Transverse colon (tissue), 4 donors: Measurements from ENCODE around the gene RMDN2. TPM values are rescaled to one million over a fixed set of nuclear protein-coding genes. Genes with fewer than 3 reads are reported as not detected.
A peak's percentile ranks its signal among the peaks of the same experiment; 100 is the strongest.

Source experiments
- DNase-seq: peaks from one replicate; pipeline ENCODE4 v3.0.0-alpha.2; 2019
- H3K27ac ChIP-seq, 4 donors: fragments of 200-600 bp; sonication (generic); 2 replicates each; pipeline ENCODE4 v1.5.1; 2016 to 2018; ENCODE audit warnings: inconsistent platforms in 4 of 4
- H3K27me3 ChIP-seq: fragments of 200-600 bp; sonication (generic); 2 replicates; pipeline ENCODE4 v1.5.1; 2017; ENCODE audit warnings: inconsistent platforms
- H3K36me3 ChIP-seq, 4 donors: fragments of 200-600 bp; sonication (generic); 2 replicates each; pipeline ENCODE4 v1.5.1; 2017 to 2019; ENCODE audit warnings: inconsistent platforms in 4 of 4
- H3K4me1 ChIP-seq, 4 donors: fragments of 200-600 bp; sonication (generic); 2 replicates each; pipeline ENCODE4 v1.5.1; 2017 to 2020; ENCODE audit warnings: inconsistent platforms in 4 of 4
- H3K4me3 ChIP-seq, 4 donors: fragments of 200-600 bp; sonication (generic); 1 replicate in 1 of 4; 2 replicates in 3 of 4; pipeline versions ENCODE4 v1.5.1 to v1.6.1; 2017 to 2019; ENCODE audit warnings: inconsistent platforms in 4 of 4
- H3K9me3 ChIP-seq, 2 donors: fragments of 200-600 bp; sonication (generic); 2 replicates each; pipeline ENCODE4 v1.5.1; 2017 to 2019; ENCODE audit warnings: inconsistent platforms in 2 of 2
- CTCF ChIP-seq, 5 experiments: fragments of 200-600 bp in 3 of 5; fragments of 450-650 bp in 2 of 5; sonication (generic) in 3 of 5; IDR thresholded peaks; 1 replicate in 2 of 5; 2 replicates in 3 of 5; pipeline ENCODE4 v1.5.1; 2016 to 2017; ENCODE audit warnings: antibody characterized with exemption in 5 of 5, inconsistent platforms in 3 of 5, mild to moderate bottlenecking in 2 of 5, moderate library complexity in 1 of 5
- EP300 ChIP-seq: sonication (generic); formaldehyde crosslinking; IDR thresholded peaks from one replicate; pipeline ENCODE4 v1.6.1; 2017; ENCODE audit warnings: antibody characterized with exemption, low read depth
- POLR2A ChIP-seq: fragments of 450-650 bp; IDR thresholded peaks from one replicate; pipeline ENCODE4 v1.6.1; 2016; ENCODE audit warnings: antibody characterized with exemption, mild to moderate bottlenecking, moderate library complexity
- POLR2AphosphoS5 ChIP-seq, 3 donors: sonication (generic); formaldehyde crosslinking; IDR thresholded peaks; one replicate each; pipeline ENCODE4 v1.6.1; 2016; ENCODE audit warnings: antibody characterized with exemption in 3 of 3
- WGBS, 2 donors: methylation state at CpG; one replicate each; pipeline ENCODE4 v1.1.5; 2018; ENCODE audit warnings: low coverage in 1 of 2; 5-methylcytosine and 5-hydroxymethylcytosine counted together
- in situ Hi-C, 4 donors: fragments of 200-750 bp; cut with MboI; loops; one replicate each; pipeline versions ENCODE4 v1.15.0 to v1.15.1; 2017; ENCODE audit warnings: low sequenced_read_pairs in 3 of 4, low pct_ligation_motif_present in 1 of 4, low pct_unique_long_range_greater_than_20kb in 1 of 4
- intact Hi-C: fragments of 100-400 bp; cut with DNase I; formaldehyde crosslinking; loops from one replicate; pipeline ENCODE4 v1.15.1; 2023; ENCODE audit warnings: low total_unique reads
- total RNA-seq, 4 donors: library from RNA; depleted of rRNA; stranded (reverse); fragments of >200 nt; gene quantifications; one replicate each; pipeline ENCODE4 v1.1.0, GENCODE V29; 2016

Gene RMDN2
- total RNA-seq, 4 donors from 2014 or later, result 12.3 to 48.3 (median 28.9) TPM

DNA sequence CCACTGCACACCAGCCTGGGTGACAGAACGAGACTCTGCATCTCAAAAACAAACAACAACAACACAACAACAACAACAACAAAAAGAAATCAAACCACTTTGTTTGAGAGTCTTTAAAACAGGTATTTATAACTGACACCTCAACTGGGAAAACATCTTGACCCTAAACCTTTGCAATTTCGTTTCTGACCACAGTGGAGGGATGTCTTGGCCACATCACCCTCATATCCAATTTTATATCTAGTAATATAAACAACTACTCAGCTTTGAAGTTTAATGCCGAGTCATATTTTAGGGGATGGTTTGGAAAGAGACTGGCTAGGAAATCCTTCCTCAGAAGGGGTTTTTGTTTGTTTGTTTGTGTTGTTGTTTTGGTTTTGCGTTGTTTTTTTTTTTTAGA lies 37.8 kb upstream of the RMDN2 start:
- no peak for TF ChIP-seq CTCF (IDR thresholded peaks at IDR 0.05)
- no peak for TF ChIP-seq EP300
- TF ChIP-seq POLR2AphosphoS5 (IDR thresholded peaks at IDR 0.05), result no peak
- TF ChIP-seq POLR2A, result no peak
- 54 to 77% methylated on average over 4 of the region's 4 CpGs for WGBS, 2 donors
- Histone ChIP-seq H3K27me3 (peaks cover 3% of the 10 kb centered on the region), H3K27ac (no peak overlapping the region), H3K36me3 (no peaks in the 10 kb centered on the region), H3K4me1 (peaks cover 0 to 10% (median 2%) of the 10 kb centered on the region in 4 donors), H3K9me3 (no peaks in the 10 kb centered on the region), H3K4me3 (no peak overlapping the region)
- DNase-seq, result no peak
- in situ Hi-C loops, result loop anchor here in 2 of 4 donors (25.0 kb wide), 1 partner anchor 725 kb away; the partner anchor contains the start of gene EIF2AK2 (in 2 of the 2)
- intact Hi-C loops, result no loop called here

GRCh38 chr2:37890893-37891495 lies 34.1 kb upstream of the RMDN2 start:
- TF ChIP-seq POLR2AphosphoS5 (IDR thresholded peaks at IDR 0.05) (no peak), CTCF (IDR thresholded peaks at IDR 0.05) (peak; percentile 66 to 81 (median 75)), EP300 (no peak), POLR2A (no peak)
- in situ Hi-C loops, result loop anchor here in 2 of 4 donors (25.0 kb wide), 1 partner anchor 729 kb away; the partner anchor contains the start of gene EIF2AK2 (in 2 of the 2)
- intact Hi-C loops, result no loop called here
- H3K4me3 ChIP-seq, result no peak overlapping the region
- no peaks in the 10 kb centered on the region for H3K27me3 ChIP-seq
- H3K36me3 ChIP-seq, result no peaks in the 10 kb centered on the region
- 23% methylated on average over 4 to 8 of the region's 8 CpGs for WGBS, 2 donors
- H3K9me3 ChIP-seq, result no peaks in the 10 kb centered on the region
- DNase-seq, result peak; percentile 80
- no peak overlapping the region for H3K27ac ChIP-seq
- H3K4me1 ChIP-seq, result peaks cover 0 to 14% (median 2%) of the 10 kb centered on the region in 4 donors

- Histone ChIP-seq H3K36me3 (no peaks in the 10 kb centered on the region), H3K4me3 (no peak overlapping the region), H3K27ac (no peak overlapping the region), H3K9me3 (no peaks in the 10 kb centered on the region), H3K4me1 (peaks cover 3 to 18% (median 5%) of the 10 kb centered on the region in 4 donors), H3K27me3 (no peaks in the 10 kb centered on the region)
- TF ChIP-seq POLR2A, result no peak
- TF ChIP-seq CTCF (IDR thresholded peaks at IDR 0.05), result no peak
- no peak for TF ChIP-seq POLR2AphosphoS5 (IDR thresholded peaks at IDR 0.05)
- TF ChIP-seq EP300, result no peak
- in situ Hi-C loops (loop anchor here in 2 of 4 donors (25.0 kb wide), 1 partner anchor 730 kb away; the partner anchor contains the start of gene EIF2AK2 (in 2 of the 2)), intact Hi-C loops (no loop called here)
- no peak for DNase-seq
- 42 to 63% methylated on average over 2 to 5 of the region's 5 CpGs for WGBS, 2 donors
Measured at GRCh38 chr2:37891846-37892435, 33.1 kb upstream of the RMDN2 start.

DNA sequence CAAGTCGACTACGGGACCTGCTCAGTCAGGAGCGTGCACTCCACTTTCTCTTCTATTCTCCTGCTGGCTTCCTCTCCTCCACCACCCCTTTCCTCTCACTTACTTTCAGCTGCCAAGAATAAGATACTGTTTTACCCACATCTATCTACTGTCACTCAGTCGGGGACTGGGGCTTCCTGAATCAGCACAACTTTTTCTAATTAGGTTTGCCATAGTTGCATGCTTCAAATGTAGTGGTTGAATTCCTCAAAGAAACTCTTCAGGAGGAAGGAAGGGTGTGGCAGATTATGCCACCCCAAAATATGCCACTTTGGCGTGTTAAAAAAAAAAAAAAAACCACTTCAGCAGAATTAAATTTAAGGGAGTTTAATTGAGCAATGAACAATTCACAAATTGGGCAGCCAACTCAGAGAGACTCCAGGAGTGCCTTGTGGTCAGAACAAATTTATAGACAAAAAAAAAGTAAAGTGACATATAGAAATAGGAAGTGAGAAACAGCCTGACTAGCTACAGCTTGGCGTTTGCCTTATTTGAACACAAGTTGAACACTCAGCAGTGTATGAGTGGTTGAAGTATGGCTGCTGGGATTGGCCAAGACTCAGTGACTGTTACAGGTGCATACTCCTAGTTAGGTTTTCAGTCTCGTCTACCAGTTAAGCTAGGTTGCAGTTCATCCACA lies 32.5 kb upstream of the RMDN2 start:
- Histone ChIP-seq H3K36me3 (no peaks in the 10 kb centered on the region), H3K4me3 (no peak overlapping the region), H3K4me1 (peaks cover 4 to 23% (median 9%) of the 10 kb centered on the region in 4 donors), H3K27me3 (no peaks in the 10 kb centered on the region), H3K27ac (no peak overlapping the region), H3K9me3 (no peaks in the 10 kb centered on the region)
- 57 to 63% methylated on average over 6 to 7 of the region's 7 CpGs for WGBS, 2 donors
- in situ Hi-C loops (loop anchor here in 2 of 4 donors (25.0 kb wide), 1 partner anchor 730 kb away; the partner anchor contains the start of gene EIF2AK2 (in 2 of the 2)), intact Hi-C loops (no loop called here)
- no peak for DNase-seq
- no peak for TF ChIP-seq POLR2AphosphoS5 (IDR thresholded peaks at IDR 0.05)
- no peak for TF ChIP-seq POLR2A
- TF ChIP-seq CTCF (IDR thresholded peaks at IDR 0.05), result no peak
- no peak for TF ChIP-seq EP300
